Lower lobe of right lung (tissue), 2 donors: Measurements from ENCODE around the gene WNK2. TPM values are rescaled to one million over a fixed set of nuclear protein-coding genes. Genes with fewer than 3 reads are reported as not detected.
A peak's percentile ranks its signal among the peaks of the same experiment; 100 is the strongest.
"Not testable (repeated sequence)": the region's sequence is repeated elsewhere in the genome, so short reads cannot be mapped to it uniquely, and the experiment has no call there.

ENCODE experiments used
- ATAC-seq, 2 donors: fragments of 200-7000 bp; cut with Tn5 transposase; one replicate each; pipeline ENCODE4 v1.9.1; 2020 to 2022; ENCODE audit warnings: mild to moderate bottlenecking in 2 of 2, moderate library complexity in 2 of 2
- DNase-seq: peaks from one replicate; pipeline ENCODE4 v3.0.0-alpha.2; 2020
- H3K27ac ChIP-seq: fragments of 200-600 bp; one replicate; pipeline ENCODE4 v1.8.0; 2022
- H3K27me3 ChIP-seq: fragments of 200-600 bp; one replicate; pipeline ENCODE4 v1.8.0; 2022; ENCODE audit warnings: low read depth
- H3K36me3 ChIP-seq: fragments of 200-600 bp; one replicate; pipeline ENCODE4 v1.8.0; 2022; ENCODE audit warnings: mild to moderate bottlenecking
- H3K4me1 ChIP-seq: fragments of 200-600 bp; one replicate; pipeline ENCODE4 v1.8.0; 2022
- H3K4me3 ChIP-seq: fragments of 200-600 bp; one replicate; pipeline ENCODE4 v1.8.0; 2022; ENCODE audit warnings: mild to moderate bottlenecking
- H3K9me3 ChIP-seq: fragments of 200-600 bp; one replicate; pipeline ENCODE4 v1.8.0; 2022
- intact Hi-C: fragments of 100-400 bp; cut with DNase I; formaldehyde crosslinking; loops from one replicate; pipeline ENCODE4 v1.11.0; 2022
- total RNA-seq: library from RNA; stranded (reverse); fragmentation: NEBNext Ultra II Directional; extraction: Animal tissue kit (Norgen Biotek cat#: 25700); gene quantifications from one replicate; pipeline ENCODE4 v1.2.1, GENCODE V29; 2021
- TF ChIP-seq, protein P1 (sequence below): fragments of 200-600 bp; IDR thresholded peaks from one replicate; pipeline ENCODE4 v1.8.0; 2022; ENCODE audit warnings: antibody characterized with exemption, mild to moderate bottlenecking
- donor health status: DM: no; HTN: yes; CAD: no; lungs with severe emphysema.

Gene WNK2
- total RNA-seq, 1 donor from 2014 or later, result 7.7 TPM

DNA sequence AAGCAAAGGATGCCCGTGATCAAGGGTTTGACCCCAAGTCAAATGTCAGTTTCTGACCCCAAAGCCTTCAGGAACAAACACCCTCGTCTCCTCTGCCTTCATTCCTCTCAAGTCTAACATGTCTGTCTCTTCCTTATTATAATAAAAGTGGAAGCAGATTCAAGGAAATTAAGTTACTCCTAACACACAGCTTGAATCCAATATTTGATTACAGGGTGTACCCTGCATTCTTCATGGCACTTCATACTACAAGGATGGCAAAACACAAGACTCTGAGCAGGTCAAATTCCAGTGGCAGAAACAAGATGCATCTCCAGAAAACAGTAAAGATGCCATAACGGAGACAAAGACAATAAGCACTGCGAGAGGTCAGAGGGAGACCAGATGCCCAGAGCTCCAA, 148.4 kb downstream of the WNK2 start:
- DNase-seq (no peak), ATAC-seq (no peak)
- Histone ChIP-seq H3K36me3 (no peaks in the 10 kb centered on the region), H3K4me3 (no peak overlapping the region), H3K9me3 (no peaks in the 10 kb centered on the region), H3K4me1 (no peaks in the 10 kb centered on the region), H3K27me3 (no peaks in the 10 kb centered on the region), H3K27ac (no peak overlapping the region)
- TF ChIP-seq, protein P1, sequence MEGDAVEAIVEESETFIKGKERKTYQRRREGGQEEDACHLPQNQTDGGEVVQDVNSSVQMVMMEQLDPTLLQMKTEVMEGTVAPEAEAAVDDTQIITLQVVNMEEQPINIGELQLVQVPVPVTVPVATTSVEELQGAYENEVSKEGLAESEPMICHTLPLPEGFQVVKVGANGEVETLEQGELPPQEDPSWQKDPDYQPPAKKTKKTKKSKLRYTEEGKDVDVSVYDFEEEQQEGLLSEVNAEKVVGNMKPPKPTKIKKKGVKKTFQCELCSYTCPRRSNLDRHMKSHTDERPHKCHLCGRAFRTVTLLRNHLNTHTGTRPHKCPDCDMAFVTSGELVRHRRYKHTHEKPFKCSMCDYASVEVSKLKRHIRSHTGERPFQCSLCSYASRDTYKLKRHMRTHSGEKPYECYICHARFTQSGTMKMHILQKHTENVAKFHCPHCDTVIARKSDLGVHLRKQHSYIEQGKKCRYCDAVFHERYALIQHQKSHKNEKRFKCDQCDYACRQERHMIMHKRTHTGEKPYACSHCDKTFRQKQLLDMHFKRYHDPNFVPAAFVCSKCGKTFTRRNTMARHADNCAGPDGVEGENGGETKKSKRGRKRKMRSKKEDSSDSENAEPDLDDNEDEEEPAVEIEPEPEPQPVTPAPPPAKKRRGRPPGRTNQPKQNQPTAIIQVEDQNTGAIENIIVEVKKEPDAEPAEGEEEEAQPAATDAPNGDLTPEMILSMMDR, result no peak
- intact Hi-C loops, result no loop called here

DNA sequence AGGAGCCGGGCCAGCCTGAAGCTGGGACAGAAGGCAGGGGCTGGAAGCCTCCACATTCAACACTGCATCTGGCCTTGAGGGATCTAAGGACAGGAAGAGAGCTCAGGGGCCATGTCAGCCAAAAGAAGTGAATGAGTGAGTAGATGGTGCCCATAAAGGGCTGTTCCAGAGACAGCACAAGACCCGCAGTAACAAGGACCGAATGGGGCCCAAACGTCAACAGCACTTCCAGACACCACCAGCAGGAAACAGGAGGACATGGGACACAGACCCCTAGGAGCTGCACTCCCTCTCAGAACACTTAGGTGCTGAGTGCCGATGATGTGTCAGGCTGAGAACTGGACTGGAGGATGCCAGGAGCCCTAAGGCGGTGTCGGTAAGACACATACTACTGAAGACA, 152.8 kb downstream of the WNK2 start:
- no peak for DNase-seq
- no peak overlapping the region for H3K4me3 ChIP-seq
- intact Hi-C loops, result no loop called here
- ATAC-seq, result no peak
- H3K27ac ChIP-seq, result no peak overlapping the region
- peaks cover 7% of the 10 kb centered on the region for H3K9me3 ChIP-seq
- TF ChIP-seq, protein P1, result no peak
- no peaks in the 10 kb centered on the region for H3K4me1 ChIP-seq
- H3K27me3 ChIP-seq, result no peaks in the 10 kb centered on the region
- H3K36me3 ChIP-seq, result no peaks in the 10 kb centered on the region

DNA sequence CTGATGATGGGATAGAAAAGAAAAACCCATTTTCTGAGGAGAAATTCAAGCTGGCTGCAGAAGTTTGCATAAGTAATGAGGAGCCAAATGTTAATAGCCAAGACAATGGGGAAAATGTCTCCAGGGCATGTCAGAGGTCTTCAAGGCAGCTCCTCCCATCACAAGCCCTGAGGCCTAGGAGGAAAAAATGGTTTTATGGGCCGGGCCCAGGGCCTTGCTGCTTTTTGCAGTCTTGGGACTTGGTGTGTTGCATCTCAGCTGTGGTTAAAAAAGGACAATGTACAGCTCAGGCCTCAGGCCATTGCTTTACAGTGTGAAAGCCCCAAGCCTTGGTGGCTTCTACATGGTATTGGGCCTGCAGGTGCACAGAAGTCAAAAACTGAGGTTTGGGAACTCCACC, 154.3 kb downstream of the WNK2 start:
- intact Hi-C loops, result not testable (repeated sequence)

DNA sequence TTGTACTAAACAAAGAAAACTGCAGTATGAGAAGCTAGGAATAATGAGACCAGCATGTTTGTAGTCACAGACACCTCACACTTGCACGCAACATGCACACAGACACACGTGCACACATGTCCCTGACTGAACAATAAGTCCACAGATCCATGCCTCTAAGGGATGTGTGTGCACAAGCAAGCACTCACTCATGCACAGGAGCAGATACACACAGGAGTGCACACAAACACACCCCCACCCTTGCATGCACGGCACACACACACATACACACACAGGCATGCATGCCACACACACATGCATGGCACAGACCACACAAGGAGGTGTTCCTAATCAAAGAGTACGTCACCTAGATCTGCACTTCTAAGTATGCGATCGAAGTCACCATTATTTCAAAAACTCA, 156.2 kb downstream of the WNK2 start:
- Histone ChIP-seq H3K4me1 (no peaks in the 10 kb centered on the region), H3K9me3 (peaks cover 7% of the 10 kb centered on the region), H3K4me3 (no peak overlapping the region), H3K36me3 (no peaks in the 10 kb centered on the region), H3K27ac (no peak overlapping the region), H3K27me3 (no peaks in the 10 kb centered on the region)
- intact Hi-C loops, result no loop called here
- TF ChIP-seq, protein P1, result no peak
- no peak for DNase-seq
- ATAC-seq, result no peak

More for the DNA sequence above, 154.3 kb downstream of the WNK2 start:
- not testable (repeated sequence) for H3K36me3 ChIP-seq, H3K4me3 ChIP-seq, H3K4me1 ChIP-seq, H3K9me3 ChIP-seq, H3K27me3 ChIP-seq, ATAC-seq, DNase-seq, H3K27ac ChIP-seq

DNA sequence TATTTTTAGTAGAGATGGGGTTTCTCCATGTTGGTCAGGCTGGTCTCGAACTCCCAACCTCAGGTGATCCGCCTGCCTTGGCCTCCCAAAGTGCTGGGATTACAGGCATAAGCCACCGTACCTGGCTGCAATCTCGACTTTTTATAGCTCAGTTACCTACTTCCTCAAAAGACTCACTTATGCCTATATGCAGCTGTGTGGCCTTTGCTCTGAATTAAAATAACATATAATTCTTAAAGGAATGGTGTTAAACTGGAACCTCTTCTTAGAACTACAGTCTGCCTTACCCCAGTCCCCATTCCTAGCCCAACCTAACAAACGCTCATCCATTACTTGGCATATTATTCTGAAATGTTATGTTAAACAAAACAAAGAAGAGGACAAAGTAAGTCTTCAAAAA, 157.9 kb downstream of the WNK2 start:
- H3K4me1 ChIP-seq, result peaks cover 13% of the 10 kb centered on the region
- H3K36me3 ChIP-seq, intact Hi-C loops, H3K27ac ChIP-seq, H3K9me3 ChIP-seq, DNase-seq, H3K4me3 ChIP-seq, ATAC-seq: not testable (repeated sequence)
- H3K27me3 ChIP-seq, result peaks cover 16% of the 10 kb centered on the region

DNA sequence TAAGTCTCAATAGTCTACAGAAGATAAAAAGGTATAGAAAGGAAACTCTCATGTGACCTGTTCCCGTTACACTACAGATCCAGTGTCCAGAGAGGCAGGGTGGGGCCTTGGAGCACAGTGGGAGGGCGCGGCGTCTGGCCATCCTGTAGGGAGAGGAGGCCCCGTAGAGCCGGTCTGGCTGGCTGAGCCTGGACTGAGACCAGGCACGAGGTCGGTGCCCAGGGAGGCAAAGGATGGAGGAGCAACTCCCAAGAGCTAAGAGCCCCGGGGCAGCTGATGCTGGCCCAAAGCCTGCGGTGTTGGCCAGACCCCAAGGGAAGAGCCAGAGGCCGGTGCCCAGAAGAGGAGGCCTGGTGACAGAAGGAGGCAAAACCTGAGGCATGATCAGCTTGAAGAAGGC, 158.5 kb downstream of the WNK2 start:
- intact Hi-C loops, H3K4me3 ChIP-seq, H3K27ac ChIP-seq, H3K36me3 ChIP-seq, H3K9me3 ChIP-seq: not testable (repeated sequence)
- DNase-seq (peak; percentile 73), ATAC-seq (peak; percentile 70 to 92)
- H3K4me1 ChIP-seq, result peaks cover 13% of the 10 kb centered on the region
- H3K27me3 ChIP-seq, result peaks cover 16% of the 10 kb centered on the region

DNA sequence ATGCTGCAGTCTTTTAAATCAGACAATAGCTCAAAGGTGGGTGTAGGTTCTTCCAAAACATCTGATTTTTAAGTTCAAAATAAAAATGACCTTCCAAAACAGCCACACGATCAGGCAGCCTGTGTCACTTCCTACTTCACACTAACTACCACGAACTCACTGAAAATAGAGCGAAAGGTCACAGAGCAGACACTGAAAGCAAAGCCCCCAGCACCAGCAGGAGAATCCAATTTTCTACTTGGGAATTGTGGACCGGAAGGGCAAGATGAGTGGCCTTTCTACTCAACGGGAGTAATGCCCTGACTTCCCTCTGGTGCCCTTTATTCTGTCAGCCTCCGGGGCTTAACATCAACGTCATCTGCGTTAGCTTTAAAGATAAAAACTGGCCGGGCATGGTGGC, 159.7 kb downstream of the WNK2 start:
- peaks cover 16% of the 10 kb centered on the region for H3K27me3 ChIP-seq
- no peak for DNase-seq
- TF ChIP-seq, protein P1, result no peak
- no peak overlapping the region for H3K4me3 ChIP-seq
- ATAC-seq, result no peak
- H3K9me3 ChIP-seq, result peaks cover 1% of the 10 kb centered on the region
- peaks cover 13% of the 10 kb centered on the region for H3K4me1 ChIP-seq
- intact Hi-C loops, result no loop called here
- H3K36me3 ChIP-seq, result no peaks in the 10 kb centered on the region
- H3K27ac ChIP-seq, result no peak overlapping the region
